ENCODE measurements around the gene PRRT1B.

Gene PRRT1B

DNA sequence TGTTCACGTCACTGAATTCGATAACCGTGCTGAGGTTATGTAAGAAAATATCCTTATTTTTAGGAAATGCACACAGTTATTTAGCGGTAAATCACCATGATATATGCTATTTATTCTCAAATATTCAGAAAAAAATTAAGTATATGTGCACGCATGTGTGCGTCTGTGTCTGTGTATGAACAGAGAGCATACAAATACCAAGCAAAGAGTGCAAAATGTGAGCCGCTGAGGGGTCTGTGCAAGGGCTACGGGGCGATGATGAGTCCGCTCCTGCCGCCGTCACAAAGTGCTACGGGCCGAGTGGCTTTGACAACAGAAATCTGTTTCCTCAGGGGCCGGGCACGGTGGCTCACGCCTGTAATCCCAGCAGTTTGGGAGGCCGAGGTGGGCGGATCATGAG, 7.4 kb upstream of the PRRT1B start:
- Histone ChIP-seq H3K79me2 (ENCODE audit: low read length) (no peaks in the 10 kb centered on the region), H3K9ac (ENCODE audit: low read length) (no peak overlapping the region), H4K20me1 (ENCODE audit: insufficient read depth, low read length) (no peaks in the 10 kb centered on the region), H2AFZ (ENCODE audit: low read length) (no peak overlapping the region), H3K27me3 (replicated peaks; ENCODE audit: insufficient read depth, low read length) (no peaks in the 10 kb centered on the region), H3K9me3 (replicated peaks; ENCODE audit: insufficient read depth, low read length) (no peaks in the 10 kb centered on the region), H3K4me3 (ENCODE audit: low read length) (no peak overlapping the region), H3K9me2 (replicated peaks; ENCODE audit: insufficient read depth, low read length) (no peaks in the 10 kb centered on the region), H3K4me1 (ENCODE audit: low read length) (no peaks in the 10 kb centered on the region), H3K36me3 (replicated peaks; ENCODE audit: insufficient read depth, low read length) (no peaks in the 10 kb centered on the region), H3K27ac (ENCODE audit: low read length) (no peak overlapping the region), H3K4me2 (ENCODE audit: low read depth, low read length) (no peak overlapping the region), H3F3A (ENCODE audit: insufficient read depth, low read length) (no peaks in the 10 kb centered on the region)
- TF ChIP-seq EZH2phosphoT487 (IDR thresholded peaks at IDR 0.05; ENCODE audit: low read length) (no peak), EZH2 (optimal IDR thresholded peaks at IDR 0.05; ENCODE audit: low read depth, low read length) (no peak)
- TF ChIP-seq, protein P1, sequence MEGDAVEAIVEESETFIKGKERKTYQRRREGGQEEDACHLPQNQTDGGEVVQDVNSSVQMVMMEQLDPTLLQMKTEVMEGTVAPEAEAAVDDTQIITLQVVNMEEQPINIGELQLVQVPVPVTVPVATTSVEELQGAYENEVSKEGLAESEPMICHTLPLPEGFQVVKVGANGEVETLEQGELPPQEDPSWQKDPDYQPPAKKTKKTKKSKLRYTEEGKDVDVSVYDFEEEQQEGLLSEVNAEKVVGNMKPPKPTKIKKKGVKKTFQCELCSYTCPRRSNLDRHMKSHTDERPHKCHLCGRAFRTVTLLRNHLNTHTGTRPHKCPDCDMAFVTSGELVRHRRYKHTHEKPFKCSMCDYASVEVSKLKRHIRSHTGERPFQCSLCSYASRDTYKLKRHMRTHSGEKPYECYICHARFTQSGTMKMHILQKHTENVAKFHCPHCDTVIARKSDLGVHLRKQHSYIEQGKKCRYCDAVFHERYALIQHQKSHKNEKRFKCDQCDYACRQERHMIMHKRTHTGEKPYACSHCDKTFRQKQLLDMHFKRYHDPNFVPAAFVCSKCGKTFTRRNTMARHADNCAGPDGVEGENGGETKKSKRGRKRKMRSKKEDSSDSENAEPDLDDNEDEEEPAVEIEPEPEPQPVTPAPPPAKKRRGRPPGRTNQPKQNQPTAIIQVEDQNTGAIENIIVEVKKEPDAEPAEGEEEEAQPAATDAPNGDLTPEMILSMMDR (IDR thresholded peaks at IDR 0.05; ENCODE audit: low read length) = no peak
- DNase-seq = no peak

DNA sequence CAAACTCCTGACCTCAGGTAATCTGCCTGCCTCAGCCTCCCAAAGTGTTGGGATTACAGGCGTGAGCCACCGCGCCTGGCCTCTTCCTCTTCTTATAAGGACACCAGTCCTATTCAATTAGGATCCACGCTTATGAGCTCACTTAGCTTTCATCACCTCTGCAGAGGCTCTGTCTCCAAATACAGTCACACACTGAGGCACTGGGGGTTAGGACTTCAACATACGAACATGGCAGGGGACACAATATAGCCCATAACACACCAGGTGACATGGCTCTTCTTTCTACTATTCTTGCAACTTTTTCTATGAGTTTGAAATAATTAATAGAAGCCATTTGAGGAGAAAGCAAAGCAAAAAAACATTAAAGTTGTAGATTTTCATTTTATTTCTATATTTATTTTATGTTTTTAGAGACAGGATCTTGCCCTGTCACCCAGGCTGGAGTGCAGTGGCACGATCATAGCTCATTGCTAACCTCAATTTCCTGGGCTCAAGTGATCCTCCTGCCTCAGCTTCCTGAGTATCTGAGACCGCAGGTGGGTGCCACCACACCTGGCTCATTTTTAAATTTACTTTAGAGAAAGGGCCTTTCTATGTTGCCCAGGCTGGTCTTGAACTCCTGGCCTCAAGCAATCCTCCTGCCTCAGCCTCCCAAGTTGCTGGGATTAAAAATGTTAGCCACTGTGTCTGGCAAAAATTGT, 6.0 kb upstream of the PRRT1B start:
- Histone ChIP-seq H3K4me3 (ENCODE audit: low read length) (no peak overlapping the region), H3K4me2 (ENCODE audit: low read depth, low read length) (no peak overlapping the region), H3K4me1 (ENCODE audit: low read length) (no peaks in the 10 kb centered on the region), H3K9me2 (replicated peaks; ENCODE audit: insufficient read depth, low read length) (no peaks in the 10 kb centered on the region), H2AFZ (ENCODE audit: low read length) (no peak overlapping the region), H3K27me3 (replicated peaks; ENCODE audit: insufficient read depth, low read length) (no peaks in the 10 kb centered on the region), H4K20me1 (ENCODE audit: insufficient read depth, low read length) (no peaks in the 10 kb centered on the region), H3F3A (ENCODE audit: insufficient read depth, low read length) (no peaks in the 10 kb centered on the region), H3K79me2 (ENCODE audit: low read length) (no peaks in the 10 kb centered on the region), H3K27ac (ENCODE audit: low read length) (no peak overlapping the region), H3K36me3 (replicated peaks; ENCODE audit: insufficient read depth, low read length) (no peaks in the 10 kb centered on the region), H3K9me3 (replicated peaks; ENCODE audit: insufficient read depth, low read length) (no peaks in the 10 kb centered on the region), H3K9ac (ENCODE audit: low read length) (no peak overlapping the region)
- TF ChIP-seq EZH2phosphoT487 (IDR thresholded peaks at IDR 0.05; ENCODE audit: low read length) (no peak), EZH2 (optimal IDR thresholded peaks at IDR 0.05; ENCODE audit: low read depth, low read length) (no peak)
- TF ChIP-seq, protein P1 (IDR thresholded peaks at IDR 0.05; ENCODE audit: low read length) = no peak
- DNase-seq = no peak

DNA sequence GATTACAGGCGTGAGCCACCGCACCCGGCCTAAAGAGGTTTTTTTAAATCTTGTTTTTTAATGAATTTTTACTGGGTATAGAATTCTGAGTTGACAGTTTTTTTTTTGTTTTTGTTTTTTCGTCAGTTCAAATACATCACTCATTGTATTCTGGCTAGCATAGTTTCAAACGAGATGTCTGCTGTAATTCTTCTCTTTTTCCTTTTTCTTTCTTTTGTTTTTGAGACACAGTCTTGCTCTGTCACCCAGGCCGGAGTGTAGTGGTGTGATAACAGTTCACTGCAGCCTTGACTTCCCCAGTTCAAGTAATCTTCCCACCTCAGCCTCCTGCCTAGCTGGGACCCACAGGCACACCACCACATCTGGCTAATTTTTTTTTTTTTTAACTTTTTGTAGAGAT, 2.2 kb upstream of the PRRT1B start:
- no peak overlapping the region for H3K4me3 ChIP-seq (ENCODE audit: low read length)
- no peaks in the 10 kb centered on the region for H3K4me1 ChIP-seq (ENCODE audit: low read length)
- no peak for DNase-seq
- no peak overlapping the region for H3K9ac ChIP-seq (ENCODE audit: low read length)
- no peaks in the 10 kb centered on the region for H3K79me2 ChIP-seq (ENCODE audit: low read length)
- no peaks in the 10 kb centered on the region for H3K9me2 ChIP-seq (replicated peaks; ENCODE audit: insufficient read depth, low read length)
- H3K9me3 ChIP-seq (replicated peaks; ENCODE audit: insufficient read depth, low read length) = no peaks in the 10 kb centered on the region
- no peaks in the 10 kb centered on the region; the same call in 1 of the 2 replicates for H3K27me3 ChIP-seq (replicated peaks; ENCODE audit: insufficient read depth, low read length)
- no peaks in the 10 kb centered on the region for H3F3A ChIP-seq (ENCODE audit: insufficient read depth, low read length)
- TF ChIP-seq, protein P1 (IDR thresholded peaks at IDR 0.05; ENCODE audit: low read length) = no peak
- TF ChIP-seq EZH2 (optimal IDR thresholded peaks at IDR 0.05; ENCODE audit: low read depth, low read length) = no peak
- TF ChIP-seq EZH2phosphoT487 (IDR thresholded peaks at IDR 0.05; ENCODE audit: low read length) = no peak
- H2AFZ ChIP-seq (ENCODE audit: low read length) = no peak overlapping the region
- no peak overlapping the region for H3K4me2 ChIP-seq (ENCODE audit: low read depth, low read length)
- H3K36me3 ChIP-seq (replicated peaks; ENCODE audit: insufficient read depth, low read length) = no peaks in the 10 kb centered on the region
- H4K20me1 ChIP-seq (ENCODE audit: insufficient read depth, low read length) = no peaks in the 10 kb centered on the region
- no peak overlapping the region for H3K27ac ChIP-seq (ENCODE audit: low read length)
